ENCODE results near the gene MYNN.

MYNN gene

GRCh38 chr3:169764882-169765612 lies 8.1 kb upstream of the MYNN start, which contains the start of gene TERC (continued):
- TF ChIP-seq, protein P1, sequence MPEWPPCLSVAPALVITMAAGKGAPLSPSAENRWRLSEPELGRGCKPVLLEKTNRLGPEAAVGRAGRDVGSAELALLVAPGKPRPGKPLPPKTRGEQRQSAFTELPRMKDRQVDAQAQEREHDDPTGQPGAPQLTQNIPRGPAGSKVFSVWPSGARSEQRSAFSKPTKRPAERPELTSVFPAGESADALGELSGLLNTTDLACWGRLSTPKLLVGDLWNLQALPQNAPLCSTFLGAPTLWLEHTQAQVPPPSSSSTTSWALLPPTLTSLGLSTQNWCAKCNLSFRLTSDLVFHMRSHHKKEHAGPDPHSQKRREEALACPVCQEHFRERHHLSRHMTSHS (tag by site-specific recombination; IDR thresholded peaks at IDR 0.05), result no peak
- TF ChIP-seq ZNF2 (tag by site-specific recombination; IDR thresholded peaks at IDR 0.05), result no peak
- TF ChIP-seq ZNF184 (tag by site-specific recombination; IDR thresholded peaks at IDR 0.05), result no peak
- no peak for TF ChIP-seq ZNF585B (tag by site-specific recombination; IDR thresholded peaks at IDR 0.05)
- TF ChIP-seq KLF7 (tag by site-specific recombination; IDR thresholded peaks at IDR 0.05; ENCODE audit: borderline replicate concordance), result peak; percentile 74; the same call in 1 of the 2 replicates
- no peak for TF ChIP-seq ZNF791 (tag by site-specific recombination; IDR thresholded peaks at IDR 0.05)
- TF ChIP-seq SP2 (tag by site-specific recombination; IDR thresholded peaks at IDR 0.05), result peak; percentile 93
- no peak for TF ChIP-seq TRIM28 (IDR thresholded peaks at IDR 0.05; ENCODE audit: borderline replicate concordance, low read length)
- TF ChIP-seq ZNF19 (tag by site-specific recombination; IDR thresholded peaks at IDR 0.05; ENCODE audit: low read depth), result no peak
- TF ChIP-seq KLF16 (tag by site-specific recombination; IDR thresholded peaks at IDR 0.05), result no peak
- TF ChIP-seq, protein P2, sequence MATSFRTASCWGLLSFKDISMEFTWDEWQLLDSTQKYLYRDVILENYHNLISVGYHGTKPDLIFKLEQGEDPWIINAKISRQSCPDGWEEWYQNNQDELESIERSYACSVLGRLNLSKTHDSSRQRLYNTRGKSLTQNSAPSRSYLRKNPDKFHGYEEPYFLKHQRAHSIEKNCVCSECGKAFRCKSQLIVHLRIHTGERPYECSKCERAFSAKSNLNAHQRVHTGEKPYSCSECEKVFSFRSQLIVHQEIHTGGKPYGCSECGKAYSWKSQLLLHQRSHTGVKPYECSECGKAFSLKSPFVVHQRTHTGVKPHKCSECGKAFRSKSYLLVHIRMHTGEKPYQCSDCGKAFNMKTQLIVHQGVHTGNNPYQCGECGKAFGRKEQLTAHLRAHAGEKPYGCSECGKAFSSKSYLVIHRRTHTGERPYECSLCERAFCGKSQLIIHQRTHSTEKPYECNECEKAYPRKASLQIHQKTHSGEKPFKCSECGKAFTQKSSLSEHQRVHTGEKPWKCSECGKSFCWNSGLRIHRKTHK (tag by site-specific recombination; IDR thresholded peaks at IDR 0.05), result no peak
- no peak for TF ChIP-seq ZNF747 (tag by site-specific recombination; IDR thresholded peaks at IDR 0.05)
- no peak for TF ChIP-seq ZNF133 (tag by site-specific recombination; IDR thresholded peaks at IDR 0.05)
- no peak for TF ChIP-seq ZNF175 (tag by site-specific recombination; IDR thresholded peaks at IDR 0.05)
- TF ChIP-seq ZNF132 (tag by site-specific recombination; IDR thresholded peaks at IDR 0.05; ENCODE audit: borderline replicate concordance), result no peak
- TF ChIP-seq KLF8 (tag by site-specific recombination; IDR thresholded peaks at IDR 0.05), result peak; percentile 59
- TF ChIP-seq ZNF341 (tag by site-specific recombination; IDR thresholded peaks at IDR 0.05; ENCODE audit: low read depth), result peak; percentile 73
- 0 out of 2 replicates have a peak, but pooled peaks have one; percentile 33 for TF ChIP-seq ZSCAN30 (tag by site-specific recombination; IDR thresholded peaks at IDR 0.05)
- TF ChIP-seq ZNF76 (tag by site-specific recombination; IDR thresholded peaks at IDR 0.05; ENCODE audit: borderline replicate concordance, low read depth), result peak; percentile 42; the same call in 1 of the 2 replicates
- TF ChIP-seq ZNF514 (tag by site-specific recombination; IDR thresholded peaks at IDR 0.05), result no peak
- no peak for TF ChIP-seq REST (tag by site-specific recombination; IDR thresholded peaks at IDR 0.05)
- no peak for TF ChIP-seq GLI4 (tag by site-specific recombination; IDR thresholded peaks at IDR 0.05)
- TF ChIP-seq ZNF202 (tag by site-specific recombination; IDR thresholded peaks at IDR 0.05; ENCODE audit: borderline replicate concordance), result no peak
- TF ChIP-seq ZNF776 (tag by site-specific recombination; IDR thresholded peaks at IDR 0.05; ENCODE audit: borderline replicate concordance), result no peak
- no peak for TF ChIP-seq REPIN1 (tag by site-specific recombination; IDR thresholded peaks at IDR 0.05; ENCODE audit: low read depth)
- TF ChIP-seq ZIC2 (tag by site-specific recombination; IDR thresholded peaks at IDR 0.05), result no peak
- 0 out of 2 replicates have a peak, but pooled peaks have one; percentile 32 for TF ChIP-seq SP7 (tag by site-specific recombination; IDR thresholded peaks at IDR 0.05)
- TF ChIP-seq ZNF501 (tag by site-specific recombination; IDR thresholded peaks at IDR 0.05), result 0 out of 2 replicates have a peak, but pooled peaks have one; percentile 58
- peak; percentile 69 for TF ChIP-seq KLF1 (tag by site-specific recombination; IDR thresholded peaks at IDR 0.05)
- no peak for TF ChIP-seq ELK4 (IDR thresholded peaks at IDR 0.05; ENCODE audit: borderline replicate concordance, low read depth, low read length)
- TF ChIP-seq ZNF792 (tag by site-specific recombination; IDR thresholded peaks at IDR 0.05), result no peak
- TF ChIP-seq GFI1B (tag by site-specific recombination; IDR thresholded peaks at IDR 0.05), result no peak
- TF ChIP-seq ZNF600 (tag by site-specific recombination; IDR thresholded peaks at IDR 0.05), result no peak
- peak; percentile 54; the same call in 1 of the 2 replicates for TF ChIP-seq YY1 (tag by site-specific recombination; IDR thresholded peaks at IDR 0.05)
- no peak for TF ChIP-seq ZNF223 (tag by site-specific recombination; IDR thresholded peaks at IDR 0.05)
- TF ChIP-seq ZNF114 (tag by site-specific recombination; IDR thresholded peaks at IDR 0.05), result no peak
